B cell (primary cell): ENCODE data around the gene TOMM34.

Experiments used
- EZH2 ChIP-seq: IDR thresholded peaks from 2 replicates; pipeline ENCODE4 v1.6.1; 2012; ENCODE audit warnings: borderline replicate concordance, low read depth, mild to moderate bottlenecking, moderate library complexity, low read length; ENCODE audit not compliant: insufficient read depth, poor library complexity, severe bottlenecking
- TF ChIP-seq, protein P1 (sequence below): fragments of 200-600 bp; IDR thresholded peaks from one replicate; pipeline ENCODE4 v1.8.0; 2022; ENCODE audit warnings: antibody characterized with exemption, mild to moderate bottlenecking

DNA sequence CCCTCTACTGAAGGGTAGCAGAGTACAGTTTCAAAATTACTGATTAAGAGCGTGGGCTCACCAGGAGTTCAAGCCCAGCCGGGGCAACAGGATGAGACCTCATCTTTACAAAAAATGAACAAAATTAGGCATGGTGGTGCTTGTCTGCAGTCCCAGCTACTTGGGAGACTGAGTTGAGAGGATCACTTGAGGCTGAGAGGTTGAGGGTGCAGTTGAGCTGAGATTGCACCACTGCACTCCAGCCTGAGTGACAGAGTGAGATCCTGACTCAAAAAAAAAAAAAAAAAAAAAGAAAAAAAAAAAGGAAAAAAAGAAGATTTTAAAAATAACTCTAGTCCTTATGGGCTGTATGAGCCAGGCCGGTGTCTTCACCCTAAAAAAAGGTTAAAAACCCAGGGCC is 31.6 kb downstream of the TOMM34 start:
- TF ChIP-seq, protein P1, sequence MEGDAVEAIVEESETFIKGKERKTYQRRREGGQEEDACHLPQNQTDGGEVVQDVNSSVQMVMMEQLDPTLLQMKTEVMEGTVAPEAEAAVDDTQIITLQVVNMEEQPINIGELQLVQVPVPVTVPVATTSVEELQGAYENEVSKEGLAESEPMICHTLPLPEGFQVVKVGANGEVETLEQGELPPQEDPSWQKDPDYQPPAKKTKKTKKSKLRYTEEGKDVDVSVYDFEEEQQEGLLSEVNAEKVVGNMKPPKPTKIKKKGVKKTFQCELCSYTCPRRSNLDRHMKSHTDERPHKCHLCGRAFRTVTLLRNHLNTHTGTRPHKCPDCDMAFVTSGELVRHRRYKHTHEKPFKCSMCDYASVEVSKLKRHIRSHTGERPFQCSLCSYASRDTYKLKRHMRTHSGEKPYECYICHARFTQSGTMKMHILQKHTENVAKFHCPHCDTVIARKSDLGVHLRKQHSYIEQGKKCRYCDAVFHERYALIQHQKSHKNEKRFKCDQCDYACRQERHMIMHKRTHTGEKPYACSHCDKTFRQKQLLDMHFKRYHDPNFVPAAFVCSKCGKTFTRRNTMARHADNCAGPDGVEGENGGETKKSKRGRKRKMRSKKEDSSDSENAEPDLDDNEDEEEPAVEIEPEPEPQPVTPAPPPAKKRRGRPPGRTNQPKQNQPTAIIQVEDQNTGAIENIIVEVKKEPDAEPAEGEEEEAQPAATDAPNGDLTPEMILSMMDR: no peak
- no peak for TF ChIP-seq EZH2
